Mesothelial cell of epicardium (in vitro differentiated cells): ENCODE results near the gene E2F1. TPM values are rescaled to one million over a fixed set of nuclear protein-coding genes. Genes with fewer than 3 reads are reported as not detected.

Experiments used
- DNase-seq, 2 experiments: peaks; one replicate each; pipeline ENCODE4 v3.0.0; 2021; ENCODE audit warnings: low spot score in 2 of 2; ENCODE audit not compliant: unreplicated experiment in 2 of 2
- H3K27ac Mint-ChIP-seq: 2 replicates; pipeline ENCODE4 v1.8.0; 2021; ENCODE audit warnings: mixed read lengths
- H3K27me3 Mint-ChIP-seq: 2 replicates; pipeline ENCODE4 v1.8.0; 2021; ENCODE audit warnings: low read depth, mixed read lengths
- H3K36me3 Mint-ChIP-seq: 2 replicates; pipeline ENCODE4 v1.8.0; 2021; ENCODE audit warnings: mixed read lengths
- H3K4me1 Mint-ChIP-seq: 2 replicates; pipeline ENCODE4 v1.8.0; 2021; ENCODE audit warnings: mixed read lengths
- H3K4me3 Mint-ChIP-seq: 2 replicates; pipeline ENCODE4 v1.8.0; 2021; ENCODE audit warnings: mild to moderate bottlenecking, moderate library complexity, mixed read lengths
- H3K9me3 Mint-ChIP-seq: 2 replicates; pipeline ENCODE4 v1.8.0; 2021; ENCODE audit warnings: mixed read lengths
- total RNA-seq: library from RNA; stranded (reverse); gene quantifications from 3 replicates; pipeline ENCODE4 v1.2.1, GENCODE V29; 2021
- TF ChIP-seq, protein P1 (sequence below): fragments of 200-600 bp; sonication (generic); IDR thresholded peaks from one replicate; pipeline ENCODE4 v1.5.0; 2021; ENCODE audit warnings: antibody characterized with exemption; ENCODE audit not compliant: unreplicated experiment

The E2F1 gene
- total RNA-seq, 1 donor from 2014 or later = 16.7 TPM

GRCh38 chr20:33673410-33674293 lies 12.5 kb downstream of the E2F1 start:
- Mint-ChIP-seq H3K9me3 (no peaks in the 10 kb centered on the region), H3K4me1 (peaks cover 35% of the 10 kb centered on the region), H3K27ac (peak overlapping the region; percentile 59), H3K27me3 (no peaks in the 10 kb centered on the region), H3K4me3 (peak overlapping the region; percentile 79), H3K36me3 (peaks cover 12% of the 10 kb centered on the region)
- DNase-seq = no peak
- TF ChIP-seq, protein P1, sequence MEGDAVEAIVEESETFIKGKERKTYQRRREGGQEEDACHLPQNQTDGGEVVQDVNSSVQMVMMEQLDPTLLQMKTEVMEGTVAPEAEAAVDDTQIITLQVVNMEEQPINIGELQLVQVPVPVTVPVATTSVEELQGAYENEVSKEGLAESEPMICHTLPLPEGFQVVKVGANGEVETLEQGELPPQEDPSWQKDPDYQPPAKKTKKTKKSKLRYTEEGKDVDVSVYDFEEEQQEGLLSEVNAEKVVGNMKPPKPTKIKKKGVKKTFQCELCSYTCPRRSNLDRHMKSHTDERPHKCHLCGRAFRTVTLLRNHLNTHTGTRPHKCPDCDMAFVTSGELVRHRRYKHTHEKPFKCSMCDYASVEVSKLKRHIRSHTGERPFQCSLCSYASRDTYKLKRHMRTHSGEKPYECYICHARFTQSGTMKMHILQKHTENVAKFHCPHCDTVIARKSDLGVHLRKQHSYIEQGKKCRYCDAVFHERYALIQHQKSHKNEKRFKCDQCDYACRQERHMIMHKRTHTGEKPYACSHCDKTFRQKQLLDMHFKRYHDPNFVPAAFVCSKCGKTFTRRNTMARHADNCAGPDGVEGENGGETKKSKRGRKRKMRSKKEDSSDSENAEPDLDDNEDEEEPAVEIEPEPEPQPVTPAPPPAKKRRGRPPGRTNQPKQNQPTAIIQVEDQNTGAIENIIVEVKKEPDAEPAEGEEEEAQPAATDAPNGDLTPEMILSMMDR = no peak

DNA sequence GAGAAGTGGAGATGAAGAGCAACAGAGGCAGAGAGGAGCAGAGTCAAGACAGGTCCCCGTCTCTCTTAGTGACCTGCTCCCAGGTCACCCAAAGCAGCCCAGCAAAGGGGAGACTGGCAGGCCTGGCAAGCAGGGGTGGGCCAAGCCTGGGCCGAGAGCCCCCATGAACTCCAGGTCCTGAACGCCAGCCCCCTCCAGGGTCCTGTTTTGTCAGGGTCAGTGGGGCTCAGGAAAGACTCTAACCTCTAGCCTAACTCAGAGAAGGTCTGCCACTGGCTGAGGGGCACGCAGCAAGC lies 13.1 kb downstream of the E2F1 start:
- TF ChIP-seq, protein P1 = no peak
- H3K36me3 Mint-ChIP-seq = peaks cover 15% of the 10 kb centered on the region

DNA sequence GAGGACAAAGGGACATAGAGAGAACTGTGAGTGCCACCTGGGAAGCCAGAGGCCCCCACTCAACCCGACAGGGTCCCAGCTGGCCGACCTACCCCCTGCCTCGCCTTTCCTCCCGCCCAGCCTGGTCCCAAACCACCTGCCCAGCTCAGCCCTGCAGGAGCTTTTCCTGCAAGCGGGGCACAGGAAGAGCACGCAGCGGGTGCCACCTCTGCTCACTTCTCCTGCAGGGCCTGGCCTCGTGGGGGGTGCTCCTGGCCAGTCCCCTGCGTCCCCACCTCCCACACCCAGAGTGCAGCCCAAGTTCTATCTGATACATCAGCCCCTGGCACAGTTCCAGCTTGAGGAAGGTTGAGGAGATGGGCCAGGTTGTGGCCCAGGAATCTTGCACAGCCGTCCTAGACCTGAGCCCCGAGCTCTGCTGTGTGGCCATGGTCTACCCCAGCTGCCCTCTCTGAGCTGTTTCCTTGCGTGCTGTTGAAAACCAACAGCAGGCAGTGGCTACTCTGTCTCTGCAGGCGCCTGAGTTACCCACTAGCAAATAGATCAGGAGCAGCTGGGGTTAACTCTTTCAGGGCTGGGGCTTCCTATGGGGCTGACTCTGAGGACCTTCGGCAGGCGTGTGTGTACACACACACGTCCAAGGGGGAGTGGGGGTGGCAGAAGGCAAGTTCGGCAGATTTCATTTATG lies 13.6 kb downstream of the E2F1 start:
- TF ChIP-seq, protein P1 = no peak
- H3K9me3 Mint-ChIP-seq = no peaks in the 10 kb centered on the region
- peaks cover 13% of the 10 kb centered on the region for H3K36me3 Mint-ChIP-seq
- peak overlapping the region; percentile 79 for H3K4me3 Mint-ChIP-seq
- H3K27me3 Mint-ChIP-seq = no peaks in the 10 kb centered on the region
- no peak for DNase-seq
- H3K4me1 Mint-ChIP-seq = peaks cover 35% of the 10 kb centered on the region
- peak overlapping the region; percentile 85 for H3K27ac Mint-ChIP-seq

More for the DNA sequence above, 13.1 kb downstream of the E2F1 start:
- peak overlapping the region; percentile 85 for H3K27ac Mint-ChIP-seq
- H3K4me3 Mint-ChIP-seq = peak overlapping the region; percentile 79
- no peak for DNase-seq
- H3K9me3 Mint-ChIP-seq = no peaks in the 10 kb centered on the region
- H3K4me1 Mint-ChIP-seq = peaks cover 35% of the 10 kb centered on the region
- no peaks in the 10 kb centered on the region for H3K27me3 Mint-ChIP-seq

DNA sequence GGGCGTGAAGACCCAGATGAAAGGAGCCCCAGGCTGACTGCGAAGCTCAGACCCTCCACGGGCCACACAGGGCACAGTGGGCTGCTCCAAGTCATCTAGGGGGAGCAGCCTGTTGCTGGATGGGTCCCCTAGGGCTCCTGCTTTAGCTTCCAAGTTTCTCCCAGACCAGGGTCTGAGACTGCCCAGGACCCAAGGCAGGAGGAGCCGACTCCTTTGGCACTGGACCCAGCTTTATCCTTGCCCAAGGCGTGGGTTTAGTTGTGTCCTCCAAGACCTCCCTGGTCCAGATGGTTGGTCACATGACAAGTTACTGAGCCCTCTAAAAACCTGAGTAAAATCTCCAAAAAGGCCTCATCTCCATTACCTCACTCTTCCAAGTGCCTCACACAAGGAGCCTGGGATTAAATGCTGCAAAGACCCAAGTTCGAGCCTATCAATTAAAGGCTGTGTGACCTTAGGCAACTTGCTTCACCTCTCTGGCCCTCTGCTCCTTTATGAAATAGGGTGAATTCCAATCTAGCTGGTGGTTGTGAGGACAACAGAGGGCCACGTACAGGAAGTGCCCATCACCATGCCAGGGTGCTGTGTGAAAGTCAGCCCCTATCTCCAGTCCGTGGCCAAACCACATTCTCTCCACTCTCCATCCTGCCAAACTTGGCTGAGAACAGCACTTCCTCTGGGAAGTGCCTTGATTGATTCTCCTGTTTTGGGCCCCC lies 14.5 kb downstream of the E2F1 start:
- no peak overlapping the region for H3K27ac Mint-ChIP-seq
- TF ChIP-seq, protein P1 = no peak
- peaks cover 36% of the 10 kb centered on the region for H3K4me1 Mint-ChIP-seq
- H3K36me3 Mint-ChIP-seq = peaks cover 11% of the 10 kb centered on the region
- no peaks in the 10 kb centered on the region for H3K27me3 Mint-ChIP-seq
- H3K9me3 Mint-ChIP-seq = no peaks in the 10 kb centered on the region
- no peak for DNase-seq
- peak overlapping the region; percentile 3 for H3K4me3 Mint-ChIP-seq

- H3K27ac Mint-ChIP-seq = no peak overlapping the region
- no peak overlapping the region for H3K4me3 Mint-ChIP-seq
Observed at GRCh38 chr20:33670715-33671499, 15.3 kb downstream of the E2F1 start.

More at GRCh38 chr20:33670715-33671499, 15.3 kb downstream of the E2F1 start:
- TF ChIP-seq, protein P1 = no peak
- no peaks in the 10 kb centered on the region for H3K27me3 Mint-ChIP-seq
- no peak for DNase-seq
- no peaks in the 10 kb centered on the region for H3K9me3 Mint-ChIP-seq
- peaks cover 41% of the 10 kb centered on the region for H3K4me1 Mint-ChIP-seq
- H3K36me3 Mint-ChIP-seq = peaks cover 14% of the 10 kb centered on the region
